ENCODE measurements around the gene CD164L2. TPM values are rescaled to one million over a fixed set of nuclear protein-coding genes. Genes with fewer than 3 reads are reported as not detected.
"Not testable (repeated sequence)": the region's sequence is repeated elsewhere in the genome, so short reads cannot be mapped to it uniquely, and the experiment has no call there.

CD164L2 gene
- total RNA-seq, 1 donor from 2014 or later, result not detected

- no peaks in the 10 kb centered on the region for H3K27me3 ChIP-seq (ENCODE audit: low read depth)
- TF ChIP-seq, protein P1, sequence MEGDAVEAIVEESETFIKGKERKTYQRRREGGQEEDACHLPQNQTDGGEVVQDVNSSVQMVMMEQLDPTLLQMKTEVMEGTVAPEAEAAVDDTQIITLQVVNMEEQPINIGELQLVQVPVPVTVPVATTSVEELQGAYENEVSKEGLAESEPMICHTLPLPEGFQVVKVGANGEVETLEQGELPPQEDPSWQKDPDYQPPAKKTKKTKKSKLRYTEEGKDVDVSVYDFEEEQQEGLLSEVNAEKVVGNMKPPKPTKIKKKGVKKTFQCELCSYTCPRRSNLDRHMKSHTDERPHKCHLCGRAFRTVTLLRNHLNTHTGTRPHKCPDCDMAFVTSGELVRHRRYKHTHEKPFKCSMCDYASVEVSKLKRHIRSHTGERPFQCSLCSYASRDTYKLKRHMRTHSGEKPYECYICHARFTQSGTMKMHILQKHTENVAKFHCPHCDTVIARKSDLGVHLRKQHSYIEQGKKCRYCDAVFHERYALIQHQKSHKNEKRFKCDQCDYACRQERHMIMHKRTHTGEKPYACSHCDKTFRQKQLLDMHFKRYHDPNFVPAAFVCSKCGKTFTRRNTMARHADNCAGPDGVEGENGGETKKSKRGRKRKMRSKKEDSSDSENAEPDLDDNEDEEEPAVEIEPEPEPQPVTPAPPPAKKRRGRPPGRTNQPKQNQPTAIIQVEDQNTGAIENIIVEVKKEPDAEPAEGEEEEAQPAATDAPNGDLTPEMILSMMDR (IDR thresholded peaks at IDR 0.05; ENCODE audit: borderline replicate concordance), result no peak
- H3K27ac ChIP-seq (replicated peaks), result no peak overlapping the region
- DNase-seq, result no peak
- peaks cover 93% of the 10 kb centered on the region for H3K36me3 ChIP-seq
- no peak overlapping the region for H3K4me3 ChIP-seq
- H3K4me1 ChIP-seq, result peaks cover 42% of the 10 kb centered on the region
- intact Hi-C loops (cut with micrococcal nuclease), result no loop called here
- no peaks in the 10 kb centered on the region for H3K9me3 ChIP-seq (replicated peaks)
Measured at GRCh38 chr1:27410709-27411108, 27.6 kb upstream of the CD164L2 start.

DNA sequence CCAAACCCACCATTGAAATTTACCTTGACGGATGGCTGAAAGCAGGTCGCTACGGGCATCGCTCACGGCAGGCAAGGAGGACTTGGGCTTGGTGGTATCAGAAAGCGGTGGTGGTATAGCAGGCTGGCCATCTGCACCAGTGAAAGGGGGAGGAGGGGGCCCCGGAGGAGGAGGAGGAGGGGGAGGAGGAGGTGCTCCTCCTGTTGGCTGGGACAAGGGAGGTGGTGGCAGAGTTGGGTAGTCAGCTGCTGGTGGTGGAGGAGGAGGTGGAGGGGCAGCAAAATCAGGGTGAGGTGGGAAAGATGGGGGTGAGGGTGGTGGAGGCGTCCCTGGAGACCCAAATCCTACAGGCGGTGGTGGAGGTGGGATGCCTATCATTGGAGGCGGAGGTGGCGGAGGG is 26.5 kb upstream of the CD164L2 start:
- no peaks in the 10 kb centered on the region for H3K9me3 ChIP-seq (replicated peaks)
- no peak for DNase-seq
- intact Hi-C loops (cut with micrococcal nuclease), result no loop called here
- H3K4me3 ChIP-seq, result no peak overlapping the region
- no peak overlapping the region for H3K27ac ChIP-seq (replicated peaks)
- TF ChIP-seq, protein P1 (IDR thresholded peaks at IDR 0.05; ENCODE audit: borderline replicate concordance), result no peak
- H3K27me3 ChIP-seq (ENCODE audit: low read depth), result no peaks in the 10 kb centered on the region
- peaks cover 48% of the 10 kb centered on the region for H3K4me1 ChIP-seq
- peaks cover 83% of the 10 kb centered on the region for H3K36me3 ChIP-seq

DNA sequence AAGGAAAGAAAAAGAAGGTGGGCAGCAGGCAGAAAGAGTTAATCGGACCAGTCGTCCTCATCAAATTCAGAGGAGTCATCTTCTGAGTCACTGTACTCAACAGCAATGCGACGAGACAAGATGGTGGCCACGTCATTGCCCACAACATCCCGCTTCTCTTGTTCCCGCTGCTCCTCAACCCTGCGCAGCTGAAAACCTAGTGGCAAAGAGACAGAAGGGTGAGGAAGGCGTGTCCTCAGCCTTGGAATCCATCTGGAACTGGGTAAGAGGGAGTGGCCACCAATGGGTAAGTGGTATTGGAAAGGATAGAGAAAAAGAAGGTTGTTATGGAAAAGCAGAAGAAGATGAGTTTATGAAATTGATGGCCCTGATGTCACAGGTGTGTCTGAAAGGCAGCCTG is 25.0 kb upstream of the CD164L2 start:
- Histone ChIP-seq H3K27me3 (ENCODE audit: low read depth) (no peaks in the 10 kb centered on the region), H3K27ac (replicated peaks) (peak overlapping the region; percentile 85), H3K36me3 (peaks cover 68% of the 10 kb centered on the region), H3K9me3 (replicated peaks) (no peaks in the 10 kb centered on the region), H3K4me1 (peaks cover 50% of the 10 kb centered on the region), H3K4me3 (no peak overlapping the region)
- TF ChIP-seq, protein P1 (IDR thresholded peaks at IDR 0.05; ENCODE audit: borderline replicate concordance), result no peak
- intact Hi-C loops (cut with micrococcal nuclease), result no loop called here
- DNase-seq, result no peak

GRCh38 chr1:27406791-27407190 is 23.7 kb upstream of the CD164L2 start:
- H3K36me3 ChIP-seq, result peaks cover 56% of the 10 kb centered on the region

GRCh38 chr1:27406362-27406680 is 23.2 kb upstream of the CD164L2 start:
- TF ChIP-seq, protein P1 (IDR thresholded peaks at IDR 0.05; ENCODE audit: borderline replicate concordance), result no peak
- peaks cover 52% of the 10 kb centered on the region for H3K36me3 ChIP-seq
- H3K4me1 ChIP-seq, result peaks cover 60% of the 10 kb centered on the region
- H3K9me3 ChIP-seq (replicated peaks), result no peaks in the 10 kb centered on the region
- intact Hi-C loops (cut with micrococcal nuclease), result no loop called here
- H3K27ac ChIP-seq (replicated peaks), result peak overlapping the region; percentile 85
- no peak overlapping the region for H3K4me3 ChIP-seq
- no peak for DNase-seq
- no peaks in the 10 kb centered on the region for H3K27me3 ChIP-seq (ENCODE audit: low read depth)

More at GRCh38 chr1:27406791-27407190, 23.7 kb upstream of the CD164L2 start:
- peaks cover 55% of the 10 kb centered on the region for H3K4me1 ChIP-seq
- peak overlapping the region; percentile 85 for H3K27ac ChIP-seq (replicated peaks)
- H3K9me3 ChIP-seq (replicated peaks); H3K4me3 ChIP-seq; H3K27me3 ChIP-seq (ENCODE audit: low read depth); DNase-seq; intact Hi-C loops (cut with micrococcal nuclease): not testable (repeated sequence)

DNA sequence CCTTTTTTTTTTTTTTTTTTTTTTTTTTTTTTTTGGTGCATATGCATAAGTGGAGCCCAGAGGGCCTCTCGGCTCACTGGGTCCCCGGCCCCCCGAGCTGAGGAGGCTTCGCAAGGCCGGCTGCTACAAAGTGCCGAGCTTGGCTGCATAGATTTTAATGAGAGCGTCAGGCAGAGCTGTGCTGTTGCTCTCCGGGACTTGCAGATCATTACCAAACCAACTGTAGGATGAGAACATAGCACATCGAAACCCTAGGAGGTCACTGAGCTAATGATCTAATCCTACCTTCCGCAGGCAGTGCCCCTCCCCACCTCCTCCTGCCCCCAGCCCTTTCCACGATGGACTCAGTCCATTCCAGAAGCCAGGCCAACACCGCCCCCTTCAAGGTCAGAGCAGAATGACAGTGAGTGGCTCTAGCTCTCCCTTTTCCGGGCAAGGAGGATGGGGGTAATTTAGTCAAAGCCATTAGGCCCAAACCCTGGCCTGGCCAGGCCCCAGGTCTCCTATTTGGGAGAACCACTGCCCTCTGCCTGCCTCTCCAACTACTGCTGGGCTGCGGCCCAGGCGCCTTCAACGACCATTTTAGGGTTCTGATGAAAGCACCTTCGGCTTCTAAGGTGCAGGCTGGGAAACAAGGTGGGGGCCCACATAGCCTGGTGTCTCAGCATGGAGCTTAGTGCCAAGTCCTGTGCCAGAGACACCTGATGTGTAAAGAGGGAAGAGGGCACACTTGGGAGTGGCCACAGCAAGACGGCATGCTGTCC is 22.6 kb upstream of the CD164L2 start:
- H3K4me3 ChIP-seq; DNase-seq; intact Hi-C loops (cut with micrococcal nuclease); H3K27me3 ChIP-seq (ENCODE audit: low read depth); H3K9me3 ChIP-seq (replicated peaks): not testable (repeated sequence)
- Histone ChIP-seq H3K36me3 (peaks cover 46% of the 10 kb centered on the region), H3K4me1 (peaks cover 65% of the 10 kb centered on the region), H3K27ac (replicated peaks) (peak overlapping the region; percentile 85)
- TF ChIP-seq, protein P1 (IDR thresholded peaks at IDR 0.05; ENCODE audit: borderline replicate concordance), result peak; percentile 32
